GM21529 (cell line): ENCODE data around the gene NELFB.

Experiments used
- ATAC-seq: cut with Tn5 transposase; IDR thresholded peaks from one replicate; pipeline ENCODE4 v1.9.1; 2021; ENCODE audit not compliant: unreplicated experiment

NELFB gene

DNA sequence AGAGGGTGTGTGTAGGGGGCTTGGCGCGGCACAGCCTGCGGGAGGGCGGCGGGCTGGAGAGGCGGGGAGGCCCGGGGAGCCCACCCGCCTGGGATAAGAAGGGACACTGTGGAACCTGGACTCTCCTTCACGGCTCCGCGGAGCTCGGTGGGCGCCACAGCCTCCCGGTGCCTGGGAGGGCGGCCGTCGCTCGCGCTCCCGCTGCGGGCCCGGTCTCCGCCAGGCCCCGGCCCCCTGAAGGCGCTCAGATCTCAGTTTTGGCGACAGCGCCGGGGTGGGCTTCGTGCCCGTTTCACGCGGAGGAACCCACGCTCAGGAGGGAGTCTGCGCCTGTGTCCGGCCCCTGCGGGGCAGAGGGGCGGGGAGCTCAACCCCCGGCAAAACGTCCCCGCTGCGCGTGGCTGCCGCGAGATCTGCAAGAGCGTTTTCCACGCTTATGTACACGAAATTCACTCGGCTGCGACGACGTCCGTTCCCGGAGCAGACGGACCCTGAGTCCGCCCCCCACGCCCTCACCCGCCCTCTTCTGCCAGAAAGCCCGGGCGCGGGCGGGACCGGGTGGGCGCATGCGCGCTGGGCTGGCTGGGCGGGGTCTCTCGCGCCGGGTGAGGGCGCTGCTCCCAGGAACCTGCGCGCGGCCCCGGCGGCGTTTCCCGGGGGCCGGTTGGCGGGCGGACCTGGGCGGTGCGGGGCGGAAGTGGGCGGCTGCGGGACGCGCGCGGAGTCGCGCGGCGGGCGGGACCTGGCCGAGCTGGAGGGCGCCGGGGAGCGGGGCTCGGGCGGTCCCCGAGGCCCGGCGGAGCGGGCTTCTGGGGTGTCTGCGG lies at the start of gene NELFB:
TSS of gene NELFB (plus strand) at position 704 of the 824 bp plus-strand sequence.
- peak; percentile 68 for ATAC-seq

DNA sequence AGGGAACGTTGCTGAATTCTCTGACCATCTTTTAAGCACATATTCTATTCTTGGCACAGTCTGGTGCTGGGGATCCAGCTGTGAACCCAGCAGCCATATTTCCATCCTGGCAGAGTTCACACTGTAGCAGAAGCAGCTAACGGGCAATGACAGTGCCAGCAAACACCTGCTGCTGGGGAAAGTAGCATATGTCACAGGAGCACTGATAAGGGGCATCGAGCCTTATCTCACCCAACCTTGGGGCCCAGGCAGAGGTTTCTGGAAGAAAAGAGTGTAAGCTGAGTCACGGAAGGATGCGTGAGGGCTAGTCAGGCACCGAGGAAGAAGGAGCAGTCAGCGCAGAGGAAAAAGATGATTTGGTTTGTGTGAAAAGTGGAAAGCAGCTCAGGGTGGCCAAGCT lies 48.5 kb upstream of the NELFB start:
- ATAC-seq: no peak

DNA sequence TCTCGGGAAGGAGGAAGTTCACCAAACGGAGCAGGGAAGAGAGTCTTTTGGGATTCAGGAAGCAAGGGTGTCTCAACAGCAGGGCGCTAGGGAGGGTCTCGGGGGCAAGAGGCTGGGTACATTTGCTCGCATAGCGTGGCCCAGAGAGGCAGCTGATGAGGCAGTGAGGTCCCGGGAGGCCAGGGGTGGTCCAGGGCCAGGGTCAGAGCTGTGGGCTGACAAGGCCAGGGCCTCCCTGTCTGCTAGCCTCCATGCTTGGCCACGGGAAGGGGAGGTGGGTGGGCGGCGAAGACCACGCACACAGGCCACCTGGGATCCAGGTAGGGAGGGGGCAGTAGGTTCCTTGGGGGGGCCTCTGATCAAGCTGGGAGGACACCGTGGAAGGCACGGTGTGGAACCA lies 43.6 kb upstream of the NELFB start:
- no peak for ATAC-seq

DNA sequence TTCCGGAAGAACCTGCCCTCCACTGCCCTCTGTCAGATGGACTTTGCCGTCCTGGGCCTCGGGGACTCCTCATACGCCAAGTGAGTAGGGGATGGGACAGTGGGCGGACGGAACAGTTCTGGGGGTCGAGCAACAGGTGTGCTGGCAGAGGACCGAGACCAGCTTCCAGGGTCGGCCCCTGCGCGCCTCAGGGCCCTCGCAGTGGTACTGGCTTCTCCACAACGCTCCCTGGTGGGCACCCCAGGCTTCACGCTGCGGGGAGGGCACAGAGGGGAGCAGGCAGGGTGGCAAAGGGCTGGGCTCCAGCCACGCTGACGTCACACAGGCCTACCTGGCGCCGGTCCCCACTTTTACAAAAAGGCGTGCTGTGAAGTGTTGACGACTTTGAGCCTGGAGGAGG lies 42.6 kb upstream of the NELFB start:
- ATAC-seq: no peak

DNA sequence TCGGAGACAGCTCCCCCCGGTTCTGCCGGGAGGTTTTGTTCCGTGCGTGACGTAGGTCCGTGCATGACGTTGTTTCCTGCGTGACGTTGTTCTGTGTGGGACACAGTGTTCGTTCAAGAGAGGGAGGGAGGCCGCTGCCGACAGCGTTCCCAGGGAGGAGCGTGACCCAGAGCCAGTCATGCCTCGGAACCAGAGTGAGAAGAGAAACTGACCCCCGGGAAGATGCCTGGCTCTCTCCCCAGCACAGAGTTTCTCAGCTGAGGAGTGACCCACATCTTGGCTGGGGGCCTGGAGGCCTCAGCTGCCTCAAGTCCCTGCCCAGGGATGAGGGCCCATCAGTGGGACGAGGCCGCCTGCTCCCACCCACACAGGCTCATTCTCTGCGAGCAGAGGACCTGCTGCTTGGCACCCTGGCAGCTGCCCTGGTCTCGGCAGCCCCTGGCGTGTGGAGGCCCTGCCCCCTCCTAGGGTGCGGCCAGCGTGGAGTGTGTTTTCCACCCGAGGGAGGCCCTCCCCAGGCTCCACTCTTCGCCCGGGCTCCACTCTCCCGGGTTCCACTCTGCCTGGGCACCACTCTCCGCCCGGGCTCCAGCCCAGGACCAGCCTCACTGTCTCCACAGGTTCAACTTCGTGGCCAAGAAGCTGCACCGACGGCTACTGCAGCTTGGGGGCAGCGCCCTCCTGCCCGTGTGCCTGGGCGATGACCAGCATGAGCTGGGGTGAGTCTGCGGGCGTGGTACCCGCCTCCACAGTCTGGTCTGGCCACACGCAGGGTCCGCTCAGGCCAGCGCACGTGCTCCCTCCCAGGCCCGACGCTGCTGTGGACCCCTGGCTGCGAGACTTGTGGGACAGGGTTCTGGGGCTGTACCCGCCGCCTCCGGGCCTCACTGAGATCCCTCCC lies 41.7 kb upstream of the NELFB start:
- no peak for ATAC-seq

DNA sequence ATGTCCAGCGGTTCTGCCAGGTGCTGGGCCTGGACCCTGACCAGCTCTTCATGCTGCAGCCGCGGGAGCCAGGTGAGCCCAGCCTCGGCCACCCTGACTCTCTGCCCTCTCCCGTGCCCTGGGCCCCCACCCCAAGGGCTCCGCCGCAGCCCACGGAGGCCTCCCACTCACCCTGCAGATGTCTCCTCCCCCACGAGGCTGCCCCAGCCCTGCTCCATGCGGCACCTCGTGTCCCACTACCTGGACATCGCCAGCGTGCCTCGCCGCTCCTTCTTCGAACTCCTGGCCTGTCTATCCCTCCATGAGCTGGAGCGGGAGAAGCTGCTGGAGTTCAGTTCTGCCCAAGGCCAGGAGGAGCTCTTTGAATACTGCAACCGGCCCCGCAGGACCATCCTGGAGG lies 40.5 kb upstream of the NELFB start:
- no peak for ATAC-seq

DNA sequence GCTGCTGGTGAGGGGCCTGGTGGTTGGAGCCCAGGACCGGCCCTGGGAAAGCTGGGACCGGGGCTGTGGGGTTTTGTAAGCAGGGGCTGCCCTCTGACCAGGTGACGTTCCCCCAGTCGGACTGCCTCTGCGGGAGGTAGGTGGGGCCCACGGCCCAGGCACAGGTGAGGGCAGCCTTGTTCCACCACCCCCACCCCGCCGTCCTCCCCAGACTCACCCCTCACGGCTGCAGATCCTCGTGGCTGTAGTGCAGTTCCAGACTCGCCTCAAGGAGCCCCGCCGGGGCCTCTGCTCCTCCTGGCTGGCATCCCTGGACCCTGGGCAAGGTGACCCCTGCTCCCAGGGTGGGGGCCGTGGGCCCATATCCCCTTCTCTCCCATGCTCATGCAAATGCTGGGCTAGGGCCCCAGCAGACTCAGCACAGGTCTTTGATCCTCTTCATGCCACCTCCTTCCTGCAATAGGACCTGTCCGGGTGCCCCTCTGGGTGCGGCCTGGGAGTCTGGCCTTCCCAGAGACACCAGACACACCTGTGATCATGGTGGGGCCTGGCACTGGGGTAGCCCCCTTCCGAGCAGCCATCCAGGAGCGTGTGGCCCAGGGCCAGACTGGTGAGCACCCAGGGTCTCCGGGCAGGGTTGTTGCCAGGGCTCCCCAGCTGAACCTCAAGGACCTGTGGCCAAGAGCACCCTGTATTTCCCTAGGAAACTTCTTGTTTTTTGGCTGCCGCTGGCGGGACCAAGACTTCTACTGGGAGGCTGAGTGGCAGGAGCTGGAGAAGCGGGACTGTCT lies 39.7 kb upstream of the NELFB start:
- ATAC-seq: no peak

DNA sequence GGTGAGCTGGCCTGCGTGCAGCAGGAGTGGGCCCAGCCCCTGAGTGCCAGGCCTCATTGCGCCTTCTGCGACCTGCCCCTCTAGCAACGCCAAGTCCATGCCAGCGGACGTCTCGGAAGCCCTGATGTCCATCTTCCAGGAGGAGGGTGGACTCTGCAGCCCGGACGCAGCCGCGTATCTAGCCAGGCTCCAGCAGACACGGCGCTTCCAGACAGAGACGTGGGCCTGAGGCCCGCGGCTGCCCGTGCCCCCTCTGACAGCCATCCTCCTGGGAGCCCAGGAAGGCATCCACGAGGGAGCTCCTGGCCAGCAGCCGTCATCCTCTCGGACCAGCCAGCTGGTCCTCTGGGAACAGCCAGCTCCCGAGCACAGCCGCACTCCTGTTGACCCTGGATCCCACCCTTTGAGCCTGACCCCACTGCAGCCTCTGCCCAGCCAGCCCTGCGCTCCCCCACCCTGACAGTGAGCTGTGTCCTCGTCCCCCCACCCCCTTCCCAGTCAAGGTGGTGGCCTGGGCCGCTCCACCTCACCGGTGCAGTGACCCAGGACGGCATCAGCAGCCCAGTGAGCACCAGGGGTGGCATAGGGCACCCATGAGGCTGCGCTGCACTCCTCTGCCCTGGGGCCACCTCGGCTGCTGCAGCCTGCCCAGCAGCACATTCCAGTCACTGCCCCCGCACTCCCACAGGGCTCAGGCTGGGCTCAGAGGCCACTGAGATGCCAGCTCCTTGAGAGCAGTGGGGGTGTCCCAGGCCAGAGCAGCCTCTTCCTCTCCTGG lies 38.8 kb upstream of the NELFB start:
- ATAC-seq: no peak

DNA sequence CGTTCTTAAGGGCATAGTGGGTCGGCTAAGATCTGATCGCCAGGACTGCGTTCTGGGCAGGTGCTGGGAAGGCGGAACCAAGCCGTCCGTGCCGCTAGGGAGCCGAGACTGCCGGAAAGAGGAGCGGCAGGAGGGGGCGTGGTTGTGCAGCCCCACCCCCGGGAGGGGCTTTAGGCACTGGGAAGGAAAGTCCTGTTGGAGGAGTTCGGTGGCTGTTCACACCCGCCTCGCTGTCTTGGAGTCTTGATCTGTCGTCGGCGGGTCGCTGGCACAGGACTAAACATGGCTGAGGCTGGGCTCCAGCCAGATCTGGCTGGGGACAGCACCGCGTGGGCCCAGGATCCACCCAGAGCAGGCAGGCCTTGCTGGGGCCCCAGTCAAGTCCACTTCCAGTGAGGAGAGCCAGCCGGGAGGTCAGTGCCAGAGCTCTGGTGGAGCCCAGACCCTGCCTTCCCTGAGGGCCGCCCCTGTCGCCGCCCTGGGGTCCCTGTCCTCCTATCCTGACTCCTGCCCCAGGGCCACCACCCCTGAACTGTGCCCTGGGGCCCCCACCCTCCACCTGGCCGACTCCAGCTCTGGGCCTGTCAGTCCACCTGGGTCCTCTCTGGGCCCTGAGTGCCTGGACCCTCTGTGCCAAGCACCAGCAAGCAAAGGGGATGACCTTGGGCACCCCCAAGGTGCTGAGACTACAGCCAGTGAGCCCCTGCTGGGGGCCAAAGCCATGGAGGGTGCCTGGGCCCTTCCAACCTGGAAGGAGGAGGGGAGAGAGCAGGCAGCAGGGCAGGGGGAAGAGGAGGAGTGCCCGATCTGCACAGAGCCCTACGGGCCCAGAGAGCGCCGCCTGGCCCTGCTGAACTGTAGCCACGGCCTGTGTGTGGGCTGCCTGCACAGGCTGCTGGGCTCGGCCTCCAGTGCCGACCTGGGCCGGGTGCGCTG lies 37.6 kb upstream of the NELFB start:
- ATAC-seq: no peak

DNA sequence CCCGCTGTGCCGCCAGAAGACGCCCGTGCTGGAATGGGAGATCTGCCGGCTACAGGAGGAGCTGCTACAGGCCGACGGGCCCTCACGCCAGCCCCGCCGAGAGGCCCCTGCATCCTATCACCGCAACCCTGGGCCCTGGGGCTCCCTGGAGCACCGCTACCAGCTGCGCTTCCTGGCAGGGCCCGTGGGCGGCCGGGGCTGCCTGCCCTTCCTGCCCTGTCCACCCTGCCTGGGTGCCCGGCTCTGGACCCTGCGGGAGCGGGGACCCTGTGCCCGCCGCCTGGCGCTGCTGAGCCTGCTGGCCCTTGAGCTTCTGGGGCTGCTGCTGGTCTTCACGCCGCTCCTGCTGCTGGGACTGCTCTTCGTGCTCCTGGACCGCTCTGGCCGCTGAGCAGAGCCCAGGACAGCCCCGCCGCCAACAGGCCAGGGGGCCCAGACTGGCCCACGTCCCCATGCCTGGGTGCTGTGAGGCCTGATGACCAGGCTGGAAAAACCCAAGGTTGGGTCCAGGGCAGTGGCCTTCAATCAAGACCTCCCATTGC lies 36.8 kb upstream of the NELFB start:
- ATAC-seq: no peak

DNA sequence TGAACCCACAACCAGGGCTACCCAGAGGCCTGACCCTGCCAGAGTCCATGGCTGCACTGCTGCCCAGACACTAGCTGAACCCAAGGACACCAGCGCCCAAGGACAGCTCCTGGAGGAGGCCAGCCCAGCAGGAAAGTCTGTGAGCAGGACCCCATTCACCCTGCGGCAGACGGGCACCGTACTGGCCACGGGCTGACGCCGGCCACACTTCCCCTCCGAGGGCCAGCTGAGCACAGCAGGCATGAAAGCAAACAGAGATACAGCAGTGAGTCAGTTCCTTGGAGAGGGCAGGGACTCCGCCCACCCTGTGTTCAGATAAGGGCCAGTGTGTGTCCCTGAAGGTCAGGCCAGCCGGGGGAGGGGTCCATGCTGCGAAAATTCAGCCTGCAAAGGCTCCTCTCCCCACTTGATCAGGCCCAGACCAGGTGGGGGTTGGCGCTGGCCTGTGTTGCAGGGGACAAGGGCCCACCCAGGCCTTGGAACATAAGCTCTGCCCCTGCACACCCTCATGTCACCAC lies 36.3 kb upstream of the NELFB start:
- ATAC-seq: no peak

DNA sequence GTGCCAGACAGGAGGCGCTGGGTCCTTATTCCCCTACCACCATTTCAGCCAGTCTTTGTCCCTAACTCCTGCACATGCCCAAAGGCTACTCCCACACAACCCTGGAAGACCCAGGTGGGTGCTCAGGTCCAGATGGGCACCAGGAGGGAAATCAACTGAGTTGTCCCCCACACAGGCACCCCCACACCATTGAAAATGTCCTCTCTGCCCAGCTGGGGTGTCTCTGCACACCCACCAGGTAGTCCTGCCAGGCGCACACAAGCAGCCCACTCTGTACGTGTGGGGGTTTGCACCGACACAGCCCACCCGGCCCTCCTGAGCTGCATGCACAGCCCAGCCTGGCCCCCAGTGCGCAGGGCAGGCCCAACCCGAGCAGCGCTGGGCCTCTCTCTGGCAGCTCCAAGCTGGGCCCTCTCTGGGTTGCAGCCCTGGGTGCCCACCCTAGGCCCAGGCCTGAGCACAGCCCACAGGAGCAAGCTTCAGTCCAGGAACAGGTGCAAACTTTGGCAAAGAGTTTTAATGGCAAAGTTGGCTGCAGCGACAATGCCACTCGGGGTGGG lies 35.3 kb upstream of the NELFB start:
- ATAC-seq: no peak

DNA sequence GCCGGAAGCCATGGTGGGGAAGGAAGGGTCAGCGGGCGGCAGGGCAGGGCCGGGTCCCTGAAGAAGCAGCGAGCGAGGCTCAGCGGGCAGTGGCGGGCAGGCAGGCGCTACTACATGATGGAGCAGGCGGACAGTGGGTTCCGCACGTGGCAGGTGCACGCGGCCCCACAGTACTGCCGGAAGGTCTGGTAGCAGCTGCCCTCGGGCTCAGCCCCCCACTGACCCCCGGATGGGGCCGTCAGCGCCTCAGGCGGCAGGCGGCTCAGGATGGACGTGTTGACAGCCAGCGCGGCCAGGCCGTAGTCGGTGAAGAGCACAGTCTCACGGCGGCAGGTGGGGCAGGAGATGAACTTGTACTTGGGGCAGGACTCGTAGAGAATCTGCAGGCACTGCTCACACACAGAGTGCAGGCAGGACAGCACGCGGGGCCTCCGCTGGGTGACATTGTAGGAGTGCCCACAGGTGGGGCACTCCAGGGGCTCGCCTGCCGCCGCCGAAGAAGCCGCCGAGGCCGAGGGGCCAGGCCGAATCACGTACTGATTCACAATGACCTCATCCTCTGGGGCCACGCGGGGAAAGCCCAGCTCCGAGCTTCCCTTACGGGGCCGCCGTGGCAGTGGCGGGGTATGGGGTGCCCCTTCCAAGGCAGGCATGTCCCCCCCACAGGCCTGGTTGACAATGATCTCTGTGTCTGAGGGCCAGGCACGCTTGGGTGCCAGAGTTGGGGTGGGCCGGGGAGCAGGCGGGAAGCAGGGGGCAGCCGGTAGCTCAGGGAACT lies 34.6 kb upstream of the NELFB start:
- ATAC-seq: no peak

DNA sequence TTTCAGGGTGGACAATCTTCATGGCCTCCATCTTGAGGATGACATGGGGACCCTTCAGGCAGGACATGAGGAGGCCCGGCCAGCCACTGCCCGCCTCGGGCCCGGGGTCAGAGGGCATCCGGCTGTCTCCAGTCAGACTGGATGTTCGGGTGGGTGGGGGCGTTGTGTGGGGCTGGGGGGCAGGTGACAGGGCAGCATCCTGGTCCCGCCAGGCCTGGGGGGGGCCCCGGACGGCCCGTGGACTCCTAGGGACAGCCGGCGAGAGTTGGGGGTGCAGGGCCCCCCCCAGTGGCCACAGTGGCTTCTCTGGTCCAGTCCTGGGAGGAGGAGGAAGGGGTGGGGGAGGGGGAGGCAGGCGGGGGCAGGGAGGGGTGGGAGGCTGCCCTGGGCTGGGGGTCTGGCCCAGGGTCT lies 34.0 kb upstream of the NELFB start:
- ATAC-seq: no peak

DNA sequence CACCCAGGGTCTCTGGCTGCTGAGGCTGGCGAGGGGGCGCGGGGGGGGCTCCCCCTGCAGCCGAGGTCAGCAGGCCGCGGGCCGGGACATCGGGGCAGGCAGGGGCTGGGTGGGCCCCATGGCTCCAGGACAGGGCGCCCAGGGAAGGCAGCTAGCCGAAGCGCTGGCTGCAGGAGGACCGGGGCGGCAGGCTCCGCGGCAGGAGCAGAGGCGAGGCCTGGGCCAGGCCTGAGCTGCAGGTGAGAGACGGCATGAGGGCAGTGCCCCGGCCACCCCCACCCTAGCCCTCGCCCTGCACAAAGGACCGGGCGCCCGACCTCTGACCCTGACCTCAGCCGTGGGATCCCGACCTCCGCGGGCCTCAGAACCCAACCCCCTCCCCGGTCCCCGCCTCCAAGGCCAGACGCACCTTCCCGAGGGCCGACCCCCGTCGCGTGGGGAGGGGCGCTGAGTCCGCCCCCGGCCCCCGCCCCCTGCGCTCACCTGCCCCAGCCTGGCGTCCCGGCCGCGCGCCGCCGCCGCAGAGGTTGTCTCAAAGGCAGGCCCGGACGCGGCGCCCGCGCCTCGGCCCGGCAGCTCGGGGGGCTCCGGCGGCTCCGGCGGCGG lies 33.5 kb upstream of the NELFB start:
- no peak for ATAC-seq

DNA sequence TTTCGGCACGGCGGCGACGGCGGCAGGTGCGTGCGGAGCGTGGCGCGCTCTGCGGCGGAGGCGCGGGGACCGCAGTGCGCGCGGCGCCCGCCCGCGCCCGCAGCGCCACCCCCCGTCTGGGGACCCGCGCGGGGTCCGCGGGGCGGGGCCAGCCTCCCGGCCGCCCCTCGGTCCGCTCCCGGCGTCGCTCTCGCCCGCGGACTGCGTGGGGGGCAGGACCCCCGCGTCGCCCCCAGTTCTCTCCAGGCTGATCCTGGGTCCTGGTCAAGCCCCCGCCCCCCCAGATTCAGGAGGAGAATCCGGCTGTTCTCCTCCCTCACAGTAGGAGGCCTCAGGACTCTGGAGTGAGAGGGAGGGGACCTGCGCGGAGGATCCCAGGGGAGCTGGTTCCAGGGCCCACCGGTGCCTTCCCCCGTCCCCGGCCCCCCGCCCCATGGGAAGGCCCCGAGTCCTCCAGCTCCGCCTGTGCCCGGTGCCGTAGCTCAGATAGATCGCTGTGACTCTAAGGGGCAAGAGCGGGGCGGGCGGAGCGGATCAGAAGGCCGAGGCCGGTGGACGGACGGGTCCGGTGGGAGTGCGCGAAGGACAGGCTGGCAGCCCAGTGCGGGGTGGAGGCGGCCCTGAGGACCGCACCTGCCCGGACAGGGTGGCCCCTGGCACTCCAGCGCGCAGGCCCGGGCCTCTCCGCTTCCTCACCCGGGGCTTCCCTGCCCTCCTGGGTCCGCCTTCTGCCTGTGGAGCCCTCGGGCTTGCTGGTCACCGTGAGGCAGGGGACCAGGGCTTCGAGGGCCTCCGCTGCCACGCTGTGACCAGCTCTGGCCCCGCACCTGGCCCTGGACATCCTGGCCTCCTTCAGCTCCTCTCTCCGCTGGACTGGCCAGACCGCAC lies 32.7 kb upstream of the NELFB start, which contains the start of gene RNF208:
TSS of gene RNF208 (minus strand) at position 51 of the 888 bp plus-strand sequence. CDS start 1,028 bp downstream, outside the sequence.
- peak; percentile 2 for ATAC-seq
